ENCODE data around the gene NTNG1.

DNA sequence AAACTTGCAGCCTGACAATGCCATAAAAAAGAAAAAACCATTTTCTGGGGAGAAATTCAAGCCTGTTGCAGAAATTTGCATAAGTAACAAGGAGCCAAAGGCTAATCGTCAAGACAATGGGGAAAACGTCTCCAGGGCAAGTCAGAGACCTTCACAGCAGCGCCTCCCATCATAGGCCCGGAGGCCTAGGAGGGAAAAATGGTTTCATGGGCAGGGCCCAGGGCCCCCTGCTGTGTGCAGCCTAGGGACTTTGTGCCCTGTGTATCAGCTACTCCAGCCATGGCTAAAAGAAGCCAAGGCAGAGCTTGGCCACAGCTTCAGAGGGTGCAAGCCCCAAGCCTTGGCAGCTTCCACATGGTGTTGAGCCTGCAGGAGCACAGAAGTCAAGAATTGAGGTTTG is 369.5 kb downstream of the NTNG1 start:
- TF ChIP-seq, protein P1, sequence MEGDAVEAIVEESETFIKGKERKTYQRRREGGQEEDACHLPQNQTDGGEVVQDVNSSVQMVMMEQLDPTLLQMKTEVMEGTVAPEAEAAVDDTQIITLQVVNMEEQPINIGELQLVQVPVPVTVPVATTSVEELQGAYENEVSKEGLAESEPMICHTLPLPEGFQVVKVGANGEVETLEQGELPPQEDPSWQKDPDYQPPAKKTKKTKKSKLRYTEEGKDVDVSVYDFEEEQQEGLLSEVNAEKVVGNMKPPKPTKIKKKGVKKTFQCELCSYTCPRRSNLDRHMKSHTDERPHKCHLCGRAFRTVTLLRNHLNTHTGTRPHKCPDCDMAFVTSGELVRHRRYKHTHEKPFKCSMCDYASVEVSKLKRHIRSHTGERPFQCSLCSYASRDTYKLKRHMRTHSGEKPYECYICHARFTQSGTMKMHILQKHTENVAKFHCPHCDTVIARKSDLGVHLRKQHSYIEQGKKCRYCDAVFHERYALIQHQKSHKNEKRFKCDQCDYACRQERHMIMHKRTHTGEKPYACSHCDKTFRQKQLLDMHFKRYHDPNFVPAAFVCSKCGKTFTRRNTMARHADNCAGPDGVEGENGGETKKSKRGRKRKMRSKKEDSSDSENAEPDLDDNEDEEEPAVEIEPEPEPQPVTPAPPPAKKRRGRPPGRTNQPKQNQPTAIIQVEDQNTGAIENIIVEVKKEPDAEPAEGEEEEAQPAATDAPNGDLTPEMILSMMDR (IDR thresholded peaks at IDR 0.05; ENCODE audit: borderline replicate concordance, extremely low read depth, low read length, poor library complexity, severe bottlenecking) = no peak
- TF ChIP-seq EZH2 (IDR thresholded peaks at IDR 0.05; ENCODE audit: borderline replicate concordance, low read depth, low read length, severe bottlenecking) = no peak

All from DND-41 (cell line).